IMR-90 (cell line): ENCODE data around the gene ENAM.

ENCODE experiments used
- RAD21 ChIP-seq: IDR thresholded peaks from 2 replicates; pipeline ENCODE4 v1.6.1; 2012; ENCODE audit warnings: low read length, improper control_type of control experiment
- TF ChIP-seq, protein P1 (sequence below): conservative IDR thresholded peaks from 2 replicates; pipeline ENCODE4 v1.5.1; 2012; ENCODE audit warnings: mild to moderate bottlenecking, low read depth, low read length, improper control_type of control experiment

DNA sequence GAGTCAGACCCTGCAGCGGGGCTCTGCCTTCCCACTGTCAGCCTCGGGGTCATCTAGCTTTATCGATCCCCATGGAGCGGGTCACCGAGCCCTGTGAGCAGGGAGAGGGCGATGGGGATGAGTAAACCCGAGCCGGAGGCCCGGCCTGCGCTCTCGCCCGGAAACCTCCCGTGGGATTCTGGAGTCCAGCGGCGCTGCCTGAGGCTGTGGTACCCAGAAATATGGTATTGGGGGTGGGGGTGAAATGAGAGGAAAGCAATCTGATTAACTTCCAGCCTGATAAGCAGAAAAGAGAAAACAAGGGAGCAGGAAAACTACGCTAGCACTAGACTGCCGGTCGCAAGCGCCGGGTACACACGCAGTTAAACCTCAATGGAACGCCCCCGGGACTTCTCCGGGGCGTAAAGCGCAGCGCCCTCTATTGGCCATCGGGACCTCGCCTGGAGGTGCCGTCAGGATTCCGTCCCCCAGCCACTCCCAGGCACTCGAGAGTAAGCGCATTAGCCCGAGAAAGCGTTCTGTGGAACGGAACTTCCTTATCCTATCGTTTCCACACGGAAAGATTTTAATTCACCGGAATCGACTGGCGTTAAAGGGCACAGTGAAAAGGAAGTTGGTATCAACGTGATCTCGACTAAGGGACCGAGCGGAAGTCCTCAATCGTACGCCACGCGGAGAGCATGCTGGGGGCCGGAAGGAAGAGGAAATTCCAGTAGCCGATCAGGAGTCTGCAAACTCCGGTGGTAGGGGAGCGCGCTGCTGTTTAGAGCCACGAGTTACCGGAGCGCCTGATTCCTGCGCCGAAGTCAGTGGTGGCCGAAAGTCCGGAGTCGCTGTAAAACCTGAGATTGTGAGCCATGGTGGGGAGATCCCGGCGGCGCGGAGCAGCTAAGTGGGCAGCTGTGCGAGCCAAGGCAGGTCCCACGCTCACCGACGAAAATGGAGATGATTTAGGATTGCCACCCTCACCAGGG is 59.6 kb downstream of the ENAM start, which contains the start of gene UTP3:
- TF ChIP-seq, protein P1, sequence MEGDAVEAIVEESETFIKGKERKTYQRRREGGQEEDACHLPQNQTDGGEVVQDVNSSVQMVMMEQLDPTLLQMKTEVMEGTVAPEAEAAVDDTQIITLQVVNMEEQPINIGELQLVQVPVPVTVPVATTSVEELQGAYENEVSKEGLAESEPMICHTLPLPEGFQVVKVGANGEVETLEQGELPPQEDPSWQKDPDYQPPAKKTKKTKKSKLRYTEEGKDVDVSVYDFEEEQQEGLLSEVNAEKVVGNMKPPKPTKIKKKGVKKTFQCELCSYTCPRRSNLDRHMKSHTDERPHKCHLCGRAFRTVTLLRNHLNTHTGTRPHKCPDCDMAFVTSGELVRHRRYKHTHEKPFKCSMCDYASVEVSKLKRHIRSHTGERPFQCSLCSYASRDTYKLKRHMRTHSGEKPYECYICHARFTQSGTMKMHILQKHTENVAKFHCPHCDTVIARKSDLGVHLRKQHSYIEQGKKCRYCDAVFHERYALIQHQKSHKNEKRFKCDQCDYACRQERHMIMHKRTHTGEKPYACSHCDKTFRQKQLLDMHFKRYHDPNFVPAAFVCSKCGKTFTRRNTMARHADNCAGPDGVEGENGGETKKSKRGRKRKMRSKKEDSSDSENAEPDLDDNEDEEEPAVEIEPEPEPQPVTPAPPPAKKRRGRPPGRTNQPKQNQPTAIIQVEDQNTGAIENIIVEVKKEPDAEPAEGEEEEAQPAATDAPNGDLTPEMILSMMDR, result peak; percentile 99
- TF ChIP-seq RAD21, result peak; percentile 76
